Testis (tissue), 2 donors: ENCODE results near the gene SMG6.

Source experiments
- POLR2A ChIP-seq: fragments of 450-650 bp; IDR thresholded peaks from one replicate; pipeline ENCODE4 v1.6.1; 2017; ENCODE audit warnings: antibody characterized with exemption, mild to moderate bottlenecking, moderate library complexity
- TF ChIP-seq, protein P1 (sequence below), 3 experiments: fragments of 450-650 bp in 2 of 3; fragments of 200-600 bp in 1 of 3; sonication (generic) in 1 of 3; IDR thresholded peaks; one replicate each; pipeline ENCODE4 v1.5.1; 2016 to 2019; ENCODE audit warnings: antibody characterized with exemption in 3 of 3, mild to moderate bottlenecking in 2 of 3, moderate library complexity in 1 of 3

DNA sequence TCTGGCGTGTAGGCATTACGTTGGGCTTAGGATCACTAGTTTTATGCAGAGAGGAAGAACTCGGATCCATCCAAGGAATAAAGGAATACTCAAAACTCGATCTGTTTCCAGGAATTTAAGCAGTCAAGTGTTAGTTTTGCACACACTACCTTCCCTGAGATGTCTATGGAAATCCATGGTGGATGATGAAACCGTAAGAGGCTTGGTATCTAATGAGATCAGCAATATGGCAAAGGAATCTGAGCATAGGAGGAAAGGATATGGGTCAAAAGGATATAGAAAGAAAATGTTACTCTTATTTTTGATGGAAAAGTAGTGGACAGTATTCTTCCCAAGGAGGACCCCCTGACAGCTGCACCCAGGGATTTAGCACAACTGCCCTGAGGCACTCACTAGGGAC lies 59.6 kb downstream of the SMG6 start:
- TF ChIP-seq, protein P1, sequence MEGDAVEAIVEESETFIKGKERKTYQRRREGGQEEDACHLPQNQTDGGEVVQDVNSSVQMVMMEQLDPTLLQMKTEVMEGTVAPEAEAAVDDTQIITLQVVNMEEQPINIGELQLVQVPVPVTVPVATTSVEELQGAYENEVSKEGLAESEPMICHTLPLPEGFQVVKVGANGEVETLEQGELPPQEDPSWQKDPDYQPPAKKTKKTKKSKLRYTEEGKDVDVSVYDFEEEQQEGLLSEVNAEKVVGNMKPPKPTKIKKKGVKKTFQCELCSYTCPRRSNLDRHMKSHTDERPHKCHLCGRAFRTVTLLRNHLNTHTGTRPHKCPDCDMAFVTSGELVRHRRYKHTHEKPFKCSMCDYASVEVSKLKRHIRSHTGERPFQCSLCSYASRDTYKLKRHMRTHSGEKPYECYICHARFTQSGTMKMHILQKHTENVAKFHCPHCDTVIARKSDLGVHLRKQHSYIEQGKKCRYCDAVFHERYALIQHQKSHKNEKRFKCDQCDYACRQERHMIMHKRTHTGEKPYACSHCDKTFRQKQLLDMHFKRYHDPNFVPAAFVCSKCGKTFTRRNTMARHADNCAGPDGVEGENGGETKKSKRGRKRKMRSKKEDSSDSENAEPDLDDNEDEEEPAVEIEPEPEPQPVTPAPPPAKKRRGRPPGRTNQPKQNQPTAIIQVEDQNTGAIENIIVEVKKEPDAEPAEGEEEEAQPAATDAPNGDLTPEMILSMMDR (IDR thresholded peaks at IDR 0.05), result no peak
- no peak for TF ChIP-seq POLR2A
